ENCODE data around the gene CORO1C. TPM values are rescaled to one million over a fixed set of nuclear protein-coding genes. Genes with fewer than 3 reads are reported as not detected.
A peak's percentile ranks its signal among the peaks of the same experiment; 100 is the strongest.

Gene CORO1C
- total RNA-seq, 1 donor from 2014 or later: 59.6 TPM

DNA sequence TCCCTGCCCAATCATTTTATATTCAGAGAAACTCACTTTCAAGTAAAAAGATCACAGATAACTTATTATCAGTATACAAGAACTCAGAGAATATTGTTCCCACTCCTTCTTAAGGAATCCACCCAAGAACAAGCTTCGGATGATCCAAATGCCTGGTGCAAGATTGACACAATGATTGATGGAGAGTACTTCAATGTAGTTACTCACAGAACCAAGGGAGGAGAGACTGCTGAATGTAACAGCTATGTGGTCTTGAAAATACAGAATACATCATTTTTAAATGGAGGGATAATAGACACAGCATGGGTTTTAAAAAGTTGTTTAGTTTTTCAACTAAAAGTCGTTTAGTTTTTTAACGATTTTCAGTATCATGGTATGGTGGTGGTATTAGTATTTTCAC is 59.3 kb downstream of the CORO1C start:
- intact Hi-C loops (cut with micrococcal nuclease): no loop called here
- Histone ChIP-seq H3K4me3 (no peak overlapping the region), H3K4me1 (peaks cover 49% of the 10 kb centered on the region), H3K27me3 (ENCODE audit: low read depth) (no peaks in the 10 kb centered on the region), H3K27ac (replicated peaks) (no peak overlapping the region), H3K9me3 (replicated peaks) (no peaks in the 10 kb centered on the region), H3K36me3 (peaks cover 28% of the 10 kb centered on the region)
- no peak for TF ChIP-seq CTCF (IDR thresholded peaks at IDR 0.05; ENCODE audit: borderline replicate concordance)
- DNase-seq: no peak

GRCh38 chr12:108671110-108671509 is 60.2 kb downstream of the CORO1C start:
- H3K9me3 ChIP-seq (replicated peaks): no peaks in the 10 kb centered on the region
- H3K4me3 ChIP-seq: no peak overlapping the region
- DNase-seq: no peak
- H3K27ac ChIP-seq (replicated peaks): no peak overlapping the region
- peaks cover 24% of the 10 kb centered on the region for H3K36me3 ChIP-seq
- H3K27me3 ChIP-seq (ENCODE audit: low read depth): no peaks in the 10 kb centered on the region
- no peak for TF ChIP-seq CTCF (IDR thresholded peaks at IDR 0.05; ENCODE audit: borderline replicate concordance)
- intact Hi-C loops (cut with micrococcal nuclease): no loop called here
- peaks cover 52% of the 10 kb centered on the region for H3K4me1 ChIP-seq

DNA sequence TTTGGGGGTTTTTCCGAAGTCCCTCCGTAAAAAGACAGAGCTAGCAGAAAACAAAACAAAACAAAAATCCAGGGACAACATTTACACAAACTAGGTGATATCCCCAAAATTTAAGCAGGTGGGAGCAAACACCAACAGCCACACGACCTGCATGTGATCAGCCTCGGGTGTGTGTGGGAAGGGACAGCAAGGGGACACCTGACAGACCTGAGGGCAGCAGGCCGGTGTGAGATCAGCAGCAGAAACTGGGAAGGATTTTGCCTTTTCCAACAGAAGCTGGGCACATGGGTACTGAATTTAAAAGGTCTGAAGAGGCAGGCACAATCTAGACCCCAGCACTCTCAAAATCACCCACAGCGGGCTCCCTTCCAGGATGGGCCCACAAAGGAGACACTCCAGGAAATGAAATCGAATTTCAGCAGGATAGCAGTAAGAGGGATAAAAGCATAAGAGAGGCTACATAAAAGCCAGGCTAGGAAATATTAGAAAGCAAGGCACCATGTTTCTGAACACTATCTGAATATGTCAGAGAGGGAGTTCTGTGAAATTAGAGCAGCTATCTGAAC is 61.2 kb downstream of the CORO1C start:
- peaks cover 61% of the 10 kb centered on the region for H3K4me1 ChIP-seq
- intact Hi-C loops (cut with micrococcal nuclease): no loop called here
- H3K9me3 ChIP-seq (replicated peaks): no peaks in the 10 kb centered on the region
- DNase-seq: no peak
- no peak overlapping the region for H3K27ac ChIP-seq (replicated peaks)
- H3K4me3 ChIP-seq: no peak overlapping the region
- peaks cover 19% of the 10 kb centered on the region for H3K36me3 ChIP-seq
- no peak for TF ChIP-seq CTCF (IDR thresholded peaks at IDR 0.05; ENCODE audit: borderline replicate concordance)
- no peaks in the 10 kb centered on the region for H3K27me3 ChIP-seq (ENCODE audit: low read depth)

- no peaks in the 10 kb centered on the region for H3K27me3 ChIP-seq (ENCODE audit: low read depth)
- peaks cover 76% of the 10 kb centered on the region for H3K4me1 ChIP-seq
- intact Hi-C loops (cut with micrococcal nuclease): loop anchor here (10.0 kb wide), 1 partner anchor 66 kb away; the partner anchor contains the start of gene CORO1C
- TF ChIP-seq CTCF (IDR thresholded peaks at IDR 0.05; ENCODE audit: borderline replicate concordance): no peak
- no peak for DNase-seq
- peak overlapping the region; percentile 86 for H3K27ac ChIP-seq (replicated peaks)
- peaks cover 12% of the 10 kb centered on the region for H3K36me3 ChIP-seq
- no peak overlapping the region for H3K4me3 ChIP-seq
- no peaks in the 10 kb centered on the region for H3K9me3 ChIP-seq (replicated peaks)
Observed at GRCh38 chr12:108668542-108668941, 62.8 kb downstream of the CORO1C start.

DNA sequence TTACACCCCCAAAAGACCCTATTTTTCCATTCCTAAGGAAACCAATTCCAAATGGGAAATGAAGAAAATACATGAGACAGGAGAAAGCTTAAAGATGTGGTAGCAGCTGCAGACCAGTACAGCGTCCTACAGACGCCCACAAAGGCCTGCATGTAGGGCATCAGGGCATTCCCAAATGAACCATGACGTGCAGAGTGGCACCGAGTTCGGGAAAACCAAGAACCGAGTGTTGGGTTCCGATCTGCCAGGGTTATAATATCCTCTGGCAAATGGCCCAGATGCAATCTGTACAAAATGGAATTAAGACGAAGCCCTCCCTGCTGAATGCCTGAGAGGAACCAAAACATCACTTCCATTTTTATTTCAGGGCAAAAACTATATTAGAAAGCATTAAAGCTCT is 63.3 kb downstream of the CORO1C start:
- no peak for TF ChIP-seq CTCF (IDR thresholded peaks at IDR 0.05; ENCODE audit: borderline replicate concordance)
- H3K27me3 ChIP-seq (ENCODE audit: low read depth): no peaks in the 10 kb centered on the region
- H3K4me3 ChIP-seq: no peak overlapping the region
- peaks cover 76% of the 10 kb centered on the region for H3K4me1 ChIP-seq
- H3K36me3 ChIP-seq: peaks cover 10% of the 10 kb centered on the region
- no peaks in the 10 kb centered on the region for H3K9me3 ChIP-seq (replicated peaks)
- intact Hi-C loops (cut with micrococcal nuclease): loop anchor here (10.0 kb wide), 1 partner anchor 67 kb away; the partner anchor contains the start of gene CORO1C
- H3K27ac ChIP-seq (replicated peaks): peak overlapping the region; percentile 86
- no peak for DNase-seq
